ENCODE measurements around the gene ERC2.

DNA sequence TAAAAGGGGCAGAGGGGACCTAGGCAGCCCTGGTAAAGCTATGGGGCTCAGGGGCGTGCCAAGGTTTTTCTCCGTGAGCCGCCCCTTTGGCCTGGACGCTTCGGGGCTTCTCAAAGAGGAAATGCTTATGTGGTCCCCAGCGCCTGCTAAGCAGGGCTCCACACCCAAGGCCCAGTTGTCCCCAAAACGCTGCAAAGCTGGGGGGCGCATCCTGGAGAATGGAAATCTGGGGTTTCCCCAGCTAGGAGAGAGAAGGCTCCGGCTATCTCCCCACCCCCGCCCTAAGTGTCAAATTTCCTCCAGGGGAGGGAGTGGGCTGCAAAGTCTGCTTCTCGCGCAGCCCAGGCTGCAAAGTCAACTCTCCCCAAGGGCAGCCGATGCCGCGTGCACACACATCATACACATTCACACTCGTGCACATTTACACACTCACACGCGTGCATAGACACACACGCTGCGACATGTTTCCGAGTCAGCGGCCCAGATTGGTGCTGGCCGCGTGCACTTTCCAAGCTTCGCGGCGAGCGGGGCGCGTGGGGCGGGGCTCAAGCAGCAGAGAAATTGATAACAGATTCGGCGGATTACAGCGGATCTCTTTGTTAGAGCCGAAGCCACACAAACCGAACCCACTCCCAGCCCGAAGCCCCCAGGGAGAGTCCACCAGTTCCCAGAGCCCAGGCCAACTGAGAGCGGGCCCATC, 985.6 kb downstream of the ERC2 start:
- TF ChIP-seq FOS (IDR thresholded peaks at IDR 0.05; ENCODE audit: borderline replicate concordance, insufficient read depth, low read length): no peak
- TF ChIP-seq, protein P1, sequence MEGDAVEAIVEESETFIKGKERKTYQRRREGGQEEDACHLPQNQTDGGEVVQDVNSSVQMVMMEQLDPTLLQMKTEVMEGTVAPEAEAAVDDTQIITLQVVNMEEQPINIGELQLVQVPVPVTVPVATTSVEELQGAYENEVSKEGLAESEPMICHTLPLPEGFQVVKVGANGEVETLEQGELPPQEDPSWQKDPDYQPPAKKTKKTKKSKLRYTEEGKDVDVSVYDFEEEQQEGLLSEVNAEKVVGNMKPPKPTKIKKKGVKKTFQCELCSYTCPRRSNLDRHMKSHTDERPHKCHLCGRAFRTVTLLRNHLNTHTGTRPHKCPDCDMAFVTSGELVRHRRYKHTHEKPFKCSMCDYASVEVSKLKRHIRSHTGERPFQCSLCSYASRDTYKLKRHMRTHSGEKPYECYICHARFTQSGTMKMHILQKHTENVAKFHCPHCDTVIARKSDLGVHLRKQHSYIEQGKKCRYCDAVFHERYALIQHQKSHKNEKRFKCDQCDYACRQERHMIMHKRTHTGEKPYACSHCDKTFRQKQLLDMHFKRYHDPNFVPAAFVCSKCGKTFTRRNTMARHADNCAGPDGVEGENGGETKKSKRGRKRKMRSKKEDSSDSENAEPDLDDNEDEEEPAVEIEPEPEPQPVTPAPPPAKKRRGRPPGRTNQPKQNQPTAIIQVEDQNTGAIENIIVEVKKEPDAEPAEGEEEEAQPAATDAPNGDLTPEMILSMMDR (IDR thresholded peaks at IDR 0.05; ENCODE audit: extremely low read depth in 1 of 2, insufficient read depth in 1 of 2, low read depth in 1 of 2, low read length in 2 of 2): no peak
- no peak for TF ChIP-seq EZH2 (IDR thresholded peaks at IDR 0.05; ENCODE audit: borderline replicate concordance, low read depth, low read length, severe bottlenecking)
- TF ChIP-seq POLR2A (IDR thresholded peaks at IDR 0.05; ENCODE audit: low read depth, low read length): no peak
